ENCODE measurements around the gene PUM1.
"Not testable (repeated sequence)": the region's sequence is repeated elsewhere in the genome, so short reads cannot be mapped to it uniquely, and the experiment has no call there.

- TF ChIP-seq CTCF (IDR thresholded peaks at IDR 0.05); POLR2AphosphoS5 (IDR thresholded peaks at IDR 0.05; ENCODE audit: low read depth, low read length); SIN3A (IDR thresholded peaks at IDR 0.05; ENCODE audit: borderline replicate concordance, insufficient read depth, low read depth, low read length); TCF7L2 (IDR thresholded peaks at IDR 0.05; ENCODE audit: low read depth, low read length): not testable (repeated sequence)
- TF ChIP-seq, protein P1, sequence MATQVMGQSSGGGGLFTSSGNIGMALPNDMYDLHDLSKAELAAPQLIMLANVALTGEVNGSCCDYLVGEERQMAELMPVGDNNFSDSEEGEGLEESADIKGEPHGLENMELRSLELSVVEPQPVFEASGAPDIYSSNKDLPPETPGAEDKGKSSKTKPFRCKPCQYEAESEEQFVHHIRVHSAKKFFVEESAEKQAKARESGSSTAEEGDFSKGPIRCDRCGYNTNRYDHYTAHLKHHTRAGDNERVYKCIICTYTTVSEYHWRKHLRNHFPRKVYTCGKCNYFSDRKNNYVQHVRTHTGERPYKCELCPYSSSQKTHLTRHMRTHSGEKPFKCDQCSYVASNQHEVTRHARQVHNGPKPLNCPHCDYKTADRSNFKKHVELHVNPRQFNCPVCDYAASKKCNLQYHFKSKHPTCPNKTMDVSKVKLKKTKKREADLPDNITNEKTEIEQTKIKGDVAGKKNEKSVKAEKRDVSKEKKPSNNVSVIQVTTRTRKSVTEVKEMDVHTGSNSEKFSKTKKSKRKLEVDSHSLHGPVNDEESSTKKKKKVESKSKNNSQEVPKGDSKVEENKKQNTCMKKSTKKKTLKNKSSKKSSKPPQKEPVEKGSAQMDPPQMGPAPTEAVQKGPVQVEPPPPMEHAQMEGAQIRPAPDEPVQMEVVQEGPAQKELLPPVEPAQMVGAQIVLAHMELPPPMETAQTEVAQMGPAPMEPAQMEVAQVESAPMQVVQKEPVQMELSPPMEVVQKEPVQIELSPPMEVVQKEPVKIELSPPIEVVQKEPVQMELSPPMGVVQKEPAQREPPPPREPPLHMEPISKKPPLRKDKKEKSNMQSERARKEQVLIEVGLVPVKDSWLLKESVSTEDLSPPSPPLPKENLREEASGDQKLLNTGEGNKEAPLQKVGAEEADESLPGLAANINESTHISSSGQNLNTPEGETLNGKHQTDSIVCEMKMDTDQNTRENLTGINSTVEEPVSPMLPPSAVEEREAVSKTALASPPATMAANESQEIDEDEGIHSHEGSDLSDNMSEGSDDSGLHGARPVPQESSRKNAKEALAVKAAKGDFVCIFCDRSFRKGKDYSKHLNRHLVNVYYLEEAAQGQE (IDR thresholded peaks at IDR 0.05; ENCODE audit: insufficient read depth in 1 of 2, low read depth in 2 of 2, low read length in 1 of 2) = not testable (repeated sequence)
Measured at GRCh38 chr1:31088081-31088480, 22.6 kb upstream of the PUM1 start.

All from Panc1 (cell line).